ENCODE data around the gene KNTC1.
"Not testable (repeated sequence)": the region's sequence is repeated elsewhere in the genome, so short reads cannot be mapped to it uniquely, and the experiment has no call there.

The KNTC1 gene

GRCh38 chr12:122563361-122563760 lies 36.3 kb downstream of the KNTC1 start:
- FAIRE-seq, result no peak

GRCh38 chr12:122566816-122567215 lies 39.8 kb downstream of the KNTC1 start:
- FAIRE-seq, result not testable (repeated sequence)

GRCh38 chr12:122569288-122569687 lies 42.2 kb downstream of the KNTC1 start:
- no peak for FAIRE-seq

GRCh38 chr12:122570006-122570405 lies 43.0 kb downstream of the KNTC1 start:
- not testable (repeated sequence) for FAIRE-seq

GRCh38 chr12:122571821-122572220 lies 44.8 kb downstream of the KNTC1 start:
- no peak for FAIRE-seq

GRCh38 chr12:122583294-122583693 lies 56.2 kb downstream of the KNTC1 start:
- not testable (repeated sequence) for FAIRE-seq

- FAIRE-seq, result no peak
These were observed 57.3 kb downstream of the KNTC1 start for GRCh38 chr12:122584177-122584863.

- FAIRE-seq, result no peak
These were observed 63.9 kb downstream of the KNTC1 start for GRCh38 chr12:122590990-122591389.

GRCh38 chr12:122591966-122592365 lies 64.9 kb downstream of the KNTC1 start:
- not testable (repeated sequence) for FAIRE-seq

GRCh38 chr12:122592543-122592942 lies 65.5 kb downstream of the KNTC1 start:
- FAIRE-seq, result not testable (repeated sequence)

- FAIRE-seq, result no peak
These were observed 66.9 kb downstream of the KNTC1 start for GRCh38 chr12:122593910-122594309.

- FAIRE-seq, result peak; percentile 73
These were observed 69.8 kb downstream of the KNTC1 start for GRCh38 chr12:122596838-122597237.

GRCh38 chr12:122602456-122602855 lies 75.4 kb downstream of the KNTC1 start:
- no peak for FAIRE-seq

GRCh38 chr12:122604993-122605392 lies 77.9 kb downstream of the KNTC1 start:
- no peak for FAIRE-seq

GRCh38 chr12:122609732-122610131 lies 82.7 kb downstream of the KNTC1 start:
- no peak for FAIRE-seq

- FAIRE-seq, result no peak
These were observed 83.2 kb downstream of the KNTC1 start for GRCh38 chr12:122610207-122610606.

GRCh38 chr12:122610911-122611310 lies 83.9 kb downstream of the KNTC1 start:
- FAIRE-seq, result no peak

- FAIRE-seq, result no peak
These were observed 87.8 kb downstream of the KNTC1 start for GRCh38 chr12:122614839-122615238.

- no peak for FAIRE-seq
These were observed 88.7 kb downstream of the KNTC1 start for GRCh38 chr12:122615780-122616179.

- FAIRE-seq, result no peak
These were observed 108.4 kb downstream of the KNTC1 start for GRCh38 chr12:122635471-122635870.

- FAIRE-seq, result no peak
These were observed 116.3 kb downstream of the KNTC1 start for GRCh38 chr12:122643207-122643805.

- no peak for FAIRE-seq
These were observed 119.6 kb downstream of the KNTC1 start for GRCh38 chr12:122646517-122647217.

- no peak for FAIRE-seq
These were observed 124.6 kb downstream of the KNTC1 start for GRCh38 chr12:122651520-122652224.

Data from islet of Langerhans (tissue), 1 donor.